HepG2 (cell line): Measurements from ENCODE around the gene GALC. TPM values are rescaled to one million over a fixed set of nuclear protein-coding genes. Genes with fewer than 3 reads are reported as not detected.

Experiments used
- ATAC-seq: fragments of 200-7000 bp; cut with Tn5 transposase; 3 replicates; pipeline ENCODE4 v1.9.1; 2020; ENCODE audit warnings: mild to moderate bottlenecking, moderate library complexity
- BruUV-seq: library from RNA; stranded (reverse); fragments of 400-500 nt; replicated peaks from 2 replicates; lab custom pipeline; 2021; lab: Mats Ljungman, UMichigan
- CTCF ChIA-PET: fragments of 300-600 bp; formaldehyde crosslinking; extraction: SDS; loops from one replicate; lab custom pipeline; 2021; ENCODE audit warnings: low total read pairs, inconsistent platforms, low intra/inter-chr PET ratio; lab: Yijun Ruan, JAX
- POLR2A ChIA-PET: fragments of 350-600 bp; sonication (Branson Sonifier 250); formaldehyde crosslinking; loops from one replicate; lab custom pipeline; 2020; ENCODE audit warnings: antibody characterized with exemption, inconsistent platforms; lab: Yijun Ruan, JAX
- DNase-seq: peaks from one replicate; pipeline ENCODE4 v3.0.0-alpha.2; 2015; ENCODE audit warnings: low spot score
- FAIRE-seq: peaks from 3 replicates; lab custom pipeline; 2011; peaks lifted over from hg19 to GRCh38; lab: Jason Lieb, UNC
- H2AFZ ChIP-seq: one replicate; pipeline ENCODE4 v1.6.1; 2011; ENCODE audit warnings: low read length, inconsistent platforms
- H3K27ac ChIP-seq: fragments of 300-600 bp; 3 replicates; pipeline ENCODE4 v1.8.0; 2011; ENCODE audit warnings: mixed run types, mild to moderate bottlenecking, mixed read lengths, low read length, inconsistent platforms; ENCODE audit not compliant: insufficient read depth; ENCODE audit errors: extremely low read length
- H3K27me3 ChIP-seq, 2 experiments: fragments of 200-600 bp in 1 of 2; 2 replicates in 1 of 2; 3 replicates in 1 of 2; pipeline versions ENCODE4 v1.6.0 to v1.8.0; 2011; ENCODE audit warnings: low read length in 2 of 2, mild to moderate bottlenecking in 2 of 2, moderate library complexity in 2 of 2, inconsistent platforms in 1 of 2; ENCODE audit not compliant: insufficient read depth in 2 of 2, control insufficient read depth in 1 of 2
- H3K36me3 ChIP-seq, 2 experiments: fragments of 200-600 bp in 1 of 2; replicated peaks in 1 of 2; 2 replicates in 1 of 2; 3 replicates in 1 of 2; pipeline versions ENCODE4 v1.5.1 to v1.8.0; 2011; ENCODE audit warnings: low read length in 2 of 2, inconsistent platforms in 1 of 2; ENCODE audit not compliant: insufficient read depth in 2 of 2, control insufficient read depth in 1 of 2
- H3K4me1 ChIP-seq: 2 replicates; pipeline ENCODE4 v1.5.1; 2012; ENCODE audit warnings: low read length, inconsistent platforms; ENCODE audit not compliant: insufficient read depth
- H3K4me2 ChIP-seq: 2 replicates; pipeline ENCODE4 v1.6.0; 2011; ENCODE audit warnings: low read depth, low read length, inconsistent platforms
- H3K4me3 ChIP-seq, 3 experiments: fragments of 200-600 bp in 1 of 3; sonication (generic), shearing (Covaris generic) in 1 of 3; replicated peaks in 1 of 3; 2 replicates each; pipeline ENCODE4 v1.5.1; 2011 to 2016; ENCODE audit warnings: low read length in 3 of 3, inconsistent platforms in 2 of 3, low read depth in 2 of 3, mild to moderate bottlenecking in 2 of 3, control low read depth in 1 of 3, mixed read lengths in 1 of 3; ENCODE audit not compliant: insufficient read depth in 1 of 3
- H3K79me2 ChIP-seq: one replicate; pipeline ENCODE4 v1.6.1; 2011; ENCODE audit warnings: low read length, inconsistent platforms; ENCODE audit not compliant: insufficient read depth
- H3K9ac ChIP-seq: 2 replicates; pipeline ENCODE4 v1.6.0; 2011; ENCODE audit warnings: mild to moderate bottlenecking, low read depth, low read length, inconsistent platforms; ENCODE audit not compliant: insufficient read depth
- H3K9me3 ChIP-seq: 2 replicates; pipeline ENCODE4 v1.5.1; 2012; ENCODE audit warnings: mild to moderate bottlenecking, low read length
- H4K20me1 ChIP-seq: 2 replicates; pipeline ENCODE4 v1.6.0; 2011; ENCODE audit warnings: inconsistent platforms, mild to moderate bottlenecking, low read length, moderate library complexity; ENCODE audit not compliant: insufficient read depth
- CENPT ChIP-seq: sonication (generic); formaldehyde crosslinking; IDR thresholded peaks from 2 replicates; pipeline ENCODE4 v1.8.0; 2022; ENCODE audit warnings: low read depth, mild to moderate bottlenecking, moderate library complexity, missing genetic modification reagents
- CHCHD3 ChIP-seq: sonication (generic); formaldehyde crosslinking; IDR thresholded peaks from 2 replicates; pipeline ENCODE4 v1.8.0; 2022; ENCODE audit warnings: mild to moderate bottlenecking, missing genetic modification reagents, moderate library complexity
- HCFC1 ChIP-seq: fragments of 150-350 bp; IDR thresholded peaks from 2 replicates; pipeline ENCODE4 v1.6.1; 2014; ENCODE audit warnings: low read depth, low read length
- HOXA3 ChIP-seq: sonication (generic); formaldehyde crosslinking; IDR thresholded peaks from 2 replicates; pipeline ENCODE4 v1.5.0; 2020; ENCODE audit warnings: missing genetic modification reagents
- MTF1 ChIP-seq: sonication (generic); formaldehyde crosslinking; IDR thresholded peaks from 2 replicates; pipeline ENCODE4 v1.5.0; 2020; ENCODE audit warnings: missing genetic modification reagents
- PAWR ChIP-seq: sonication (generic); formaldehyde crosslinking; IDR thresholded peaks from 2 replicates; pipeline ENCODE4 v1.4.0; 2020; ENCODE audit warnings: missing genetic modification reagents, mild to moderate bottlenecking, borderline replicate concordance
- PITX1 ChIP-seq: sonication (generic); formaldehyde crosslinking; IDR thresholded peaks from 2 replicates; pipeline ENCODE4 v1.5.1; 2020; ENCODE audit warnings: mild to moderate bottlenecking, missing genetic modification reagents
- RXRA ChIP-seq: sonication (generic); formaldehyde crosslinking; IDR thresholded peaks from 2 replicates; pipeline ENCODE4 v1.5.1; 2020; ENCODE audit warnings: missing genetic modification reagents
- SP140L ChIP-seq: sonication (generic); formaldehyde crosslinking; IDR thresholded peaks from 2 replicates; pipeline ENCODE4 v1.4.0; 2020; ENCODE audit warnings: missing genetic modification reagents, borderline replicate concordance
- SP2 ChIP-seq: sonication (generic); formaldehyde crosslinking; IDR thresholded peaks from 2 replicates; pipeline ENCODE4 v1.5.1; 2020; ENCODE audit warnings: mild to moderate bottlenecking, missing genetic modification reagents
- TEAD2 ChIP-seq: sonication (generic); formaldehyde crosslinking; IDR thresholded peaks from 2 replicates; pipeline ENCODE4 v1.9.0; 2021; ENCODE audit warnings: missing genetic modification reagents
- TMF1 ChIP-seq: sonication (generic); formaldehyde crosslinking; IDR thresholded peaks from 2 replicates; pipeline ENCODE4 v1.8.1; 2022; ENCODE audit warnings: low read depth, missing genetic modification reagents
- TOE1 ChIP-seq: sonication (generic); formaldehyde crosslinking; IDR thresholded peaks from 2 replicates; pipeline ENCODE4 v1.4.0; 2020; ENCODE audit warnings: mild to moderate bottlenecking, missing genetic modification reagents
- TP53 ChIP-seq: sonication (generic); formaldehyde crosslinking; conservative IDR thresholded peaks from 2 replicates; pipeline ENCODE4 v1.4.0; 2020; ENCODE audit warnings: missing genetic modification reagents
- YEATS2 ChIP-seq: sonication (generic); formaldehyde crosslinking; IDR thresholded peaks from 2 replicates; pipeline ENCODE4 v1.4.0; 2020; ENCODE audit warnings: missing genetic modification reagents, borderline replicate concordance
- ZBTB7B ChIP-seq: sonication (generic); formaldehyde crosslinking; IDR thresholded peaks from 2 replicates; pipeline ENCODE4 v1.4.0; 2020; ENCODE audit warnings: missing genetic modification reagents
- ZNF350 ChIP-seq: sonication (generic); formaldehyde crosslinking; IDR thresholded peaks from 2 replicates; pipeline ENCODE4 v1.4.0; 2020; ENCODE audit warnings: mild to moderate bottlenecking, low read depth, missing genetic modification reagents, borderline replicate concordance
- ZNF510 ChIP-seq: sonication (generic); formaldehyde crosslinking; IDR thresholded peaks from 2 replicates; pipeline ENCODE4 v1.4.0; 2020; ENCODE audit warnings: low read depth, mild to moderate bottlenecking, missing genetic modification reagents
- ZNF616 ChIP-seq: sonication (generic); formaldehyde crosslinking; IDR thresholded peaks from 2 replicates; pipeline ENCODE4 v1.5.0; 2020; ENCODE audit warnings: low read depth, mild to moderate bottlenecking, missing genetic modification reagents
- ZNF839 ChIP-seq: sonication (generic); formaldehyde crosslinking; IDR thresholded peaks from 2 replicates; pipeline ENCODE4 v1.4.0; 2020; ENCODE audit warnings: missing genetic modification reagents, mild to moderate bottlenecking, borderline replicate concordance
- ZSCAN9 ChIP-seq: IDR thresholded peaks from 2 replicates; pipeline ENCODE4 v1.6.1; 2016; ENCODE audit warnings: borderline replicate concordance
- whole genome bisulfite sequencing: methylation state at CpG from one replicate; pipeline ENCODE4 v1.1.6; 2017; ENCODE audit warnings: low lambda C conversion rate; 5-methylcytosine and 5-hydroxymethylcytosine counted together
- in situ Hi-C: cut with HindIII; loops from 2 replicates; pipeline ENCODE4 v1.10.0; 2017; ENCODE audit warnings: low pct_unique_long_range_greater_than_20kb; ENCODE audit not compliant: extremely low pct_ligation_motif_present
- intact Hi-C: fragments of 100-400 bp; cut with micrococcal nuclease; formaldehyde crosslinking; loops from one replicate; pipeline ENCODE4 v1.10.0; 2022; ENCODE audit not compliant: unreplicated experiment
- polyA plus RNA-seq, 8 experiments: library from polyadenylated mRNA; depleted of rRNA in 3 of 8; stranded (reverse) in 7 of 8; unstranded in 1 of 8; fragments of >200 nt; fragmentation: Illumina TruSeq in 4 of 8; extraction: Trizol in 4 of 8; gene quantifications; 2 replicates each; pipeline versions ENCODE4 v1.2.1 to v1.2.3, GENCODE V29; 2011 to 2016; ENCODE audit warnings: low read depth in 4 of 8, missing spikeins in 1 of 8, mixed read lengths in 1 of 8; ENCODE audit not compliant: insufficient read depth in 1 of 8
- total RNA-seq, 5 experiments: library from RNA; depleted of rRNA; stranded (reverse); fragments of >200 nt; fragmentation: Illumina TruSeq; extraction: Trizol; gene quantifications; 2 replicates each; pipeline ENCODE4 v1.2.3, GENCODE V29; 2016; ENCODE audit warnings: low read depth in 1 of 5
- TF ChIP-seq, protein P1 (sequence below): sonication (generic); formaldehyde crosslinking; IDR thresholded peaks from 2 replicates; pipeline ENCODE4 v1.5.1; 2020; ENCODE audit warnings: mild to moderate bottlenecking, missing genetic modification reagents
- TF ChIP-seq, protein P2 (sequence below): IDR thresholded peaks from 2 replicates; pipeline ENCODE4 v1.6.1; 2016; ENCODE audit warnings: low read depth, borderline replicate concordance

The GALC gene
- total and polyA plus RNA-seq, 2 of the 13 experiments (the other 11 are each of a cell fraction or from before 2014, with no cell fraction given) = not detected

DNA sequence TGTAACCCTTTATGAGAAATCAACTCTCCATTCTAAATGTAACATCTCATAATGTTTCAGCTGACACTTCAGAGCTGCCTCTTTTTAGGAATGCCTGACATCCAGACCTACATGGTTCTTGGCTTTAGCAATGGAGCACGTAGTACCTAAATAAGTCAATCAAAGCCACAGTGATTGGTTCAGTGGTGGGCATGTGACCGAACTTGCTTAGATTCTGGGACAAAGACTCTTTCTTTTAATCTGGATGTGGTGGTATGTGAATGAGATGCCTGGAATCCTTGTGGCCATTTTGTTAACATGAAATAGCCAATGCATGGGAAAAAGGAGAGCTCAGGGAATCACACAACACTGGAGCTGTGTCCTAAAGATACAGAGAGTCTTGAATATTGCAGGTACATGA is 23.8 kb upstream of the GALC start (continued):
- TF ChIP-seq ZNF350 (no peak), SP2 (no peak), HOXA3 (no peak), CHCHD3 (no peak), MTF1 (no peak)
- TF ChIP-seq, all 625 proteins: peak for 0

DNA sequence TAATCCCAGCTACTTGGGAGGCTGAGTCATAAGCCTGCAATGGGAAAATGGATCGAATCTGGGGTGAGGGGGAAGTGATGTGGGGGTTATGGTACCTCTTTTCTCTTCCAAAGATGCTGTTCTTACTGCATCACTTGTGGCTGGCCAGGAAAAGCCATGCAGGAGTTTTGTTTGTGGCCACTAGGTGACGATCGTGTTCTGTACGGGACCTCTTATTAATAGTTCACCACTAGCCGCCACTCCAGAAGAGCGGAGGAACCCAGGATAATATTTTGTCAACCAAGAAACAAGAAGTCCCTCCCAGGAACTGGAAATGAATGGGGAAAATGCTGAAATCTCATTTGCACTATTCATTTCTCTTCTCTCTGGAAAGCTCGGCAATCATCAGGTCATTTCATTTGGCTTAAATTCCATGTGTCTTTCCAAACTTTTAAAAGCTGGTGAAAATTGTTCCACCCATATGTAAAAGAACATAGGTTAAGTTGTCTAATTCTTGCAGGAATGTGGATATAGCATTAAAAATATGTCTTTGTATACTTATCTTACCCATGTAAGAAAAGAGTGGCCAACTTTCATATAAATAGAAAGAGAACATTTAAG is 20.9 kb upstream of the GALC start:
- H3K27ac ChIP-seq = no peak overlapping the region
- no peak overlapping the region for H2AFZ ChIP-seq
- H3K4me2 ChIP-seq = no peak overlapping the region
- no TSS peak for BruUV-seq
- ChIA-PET POLR2A (no interaction called here), CTCF (interaction anchor here (1.2 to 3.1 kb wide), 5 partner anchors 69 to 367 kb away, joined by 3 to 33 read pairs (median 4); no protein-coding TSS in a partner anchor)
- peak; percentile 66 for DNase-seq
- intact Hi-C loops (loop anchor here (1.0 to 10.0 kb wide), 5 partner anchors 69 to 220 kb away; no protein-coding TSS in a partner anchor), in situ Hi-C loops (loop anchor here (5.0 to 25.0 kb wide), 3 partner anchors 153 to 373 kb away; partner anchors contain the start of gene SPATA7)
- no peak overlapping the region for H3K4me3 ChIP-seq
- no peaks in the 10 kb centered on the region for H3K9me3 ChIP-seq
- WGBS = 34% methylated on average over 4 of the region's 7 CpGs
- H3K27me3 ChIP-seq = no peaks in the 10 kb centered on the region
- H3K36me3 ChIP-seq = no peaks in the 10 kb centered on the region
- no peak overlapping the region for H3K9ac ChIP-seq
- H4K20me1 ChIP-seq = no peaks in the 10 kb centered on the region
- ATAC-seq = peak; percentile 99
- H3K79me2 ChIP-seq = no peaks in the 10 kb centered on the region
- FAIRE-seq = peak; percentile 90
- H3K4me1 ChIP-seq = peaks cover 12% of the 10 kb centered on the region; the same call in 1 of the 2 replicates
- TF ChIP-seq TOE1 (CRISPR knock-in tag) (no peak), YEATS2 (CRISPR knock-in tag) (peak; percentile 32; the same call in 1 of the 2 replicates), SP140L (CRISPR knock-in tag) (no peak), TP53 (CRISPR knock-in tag) (no peak), TMF1 (no peak), ZNF839 (CRISPR knock-in tag) (no peak), RXRA (CRISPR knock-in tag) (no peak), TEAD2 (no peak), HCFC1 (no peak), ZBTB7B (CRISPR knock-in tag) (no peak), CENPT (CRISPR knock-in tag) (no peak), ZSCAN9 (CRISPR knock-in tag) (no peak), PAWR (CRISPR knock-in tag) (no peak), PITX1 (0 out of 2 replicates have a peak, but pooled peaks have one; percentile 29), ZNF510 (CRISPR knock-in tag) (no peak), ZNF616 (no peak)
- TF ChIP-seq, protein P1, sequence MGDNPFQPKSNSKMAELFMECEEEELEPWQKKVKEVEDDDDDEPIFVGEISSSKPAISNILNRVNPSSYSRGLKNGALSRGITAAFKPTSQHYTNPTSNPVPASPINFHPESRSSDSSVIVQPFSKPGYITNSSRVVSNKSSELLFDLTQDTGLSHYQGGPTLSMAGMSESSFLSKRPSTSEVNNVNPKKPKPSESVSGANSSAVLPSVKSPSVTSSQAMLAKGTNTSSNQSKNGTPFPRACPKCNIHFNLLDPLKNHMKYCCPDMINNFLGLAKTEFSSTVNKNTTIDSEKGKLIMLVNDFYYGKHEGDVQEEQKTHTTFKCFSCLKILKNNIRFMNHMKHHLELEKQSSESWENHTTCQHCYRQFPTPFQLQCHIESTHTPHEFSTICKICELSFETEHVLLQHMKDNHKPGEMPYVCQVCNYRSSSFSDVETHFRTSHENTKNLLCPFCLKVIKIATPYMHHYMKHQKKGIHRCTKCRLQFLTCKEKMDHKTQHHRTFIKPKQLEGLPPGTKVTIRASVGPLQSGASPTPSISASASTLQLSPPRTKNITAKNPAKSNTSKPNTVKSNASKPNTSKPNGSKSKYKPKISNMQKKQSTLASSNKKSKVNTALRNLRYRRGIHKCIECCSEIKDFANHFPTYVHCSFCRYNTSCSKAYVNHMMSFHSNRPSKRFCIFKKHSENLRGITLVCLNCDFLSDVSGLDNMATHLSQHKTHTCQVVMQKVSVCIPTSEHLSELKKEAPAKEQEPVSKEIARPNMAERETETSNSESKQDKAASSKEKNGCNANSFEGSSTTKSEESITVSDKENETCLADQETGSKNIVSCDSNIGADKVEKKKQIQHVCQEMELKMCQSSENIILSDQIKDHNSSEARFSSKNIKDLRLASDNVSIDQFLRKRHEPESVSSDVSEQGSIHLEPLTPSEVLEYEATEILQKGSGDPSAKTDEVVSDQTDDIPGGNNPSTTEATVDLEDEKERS (CRISPR knock-in tag) = 0 out of 2 replicates have a peak, but pooled peaks have one; percentile 23
- TF ChIP-seq, protein P2, sequence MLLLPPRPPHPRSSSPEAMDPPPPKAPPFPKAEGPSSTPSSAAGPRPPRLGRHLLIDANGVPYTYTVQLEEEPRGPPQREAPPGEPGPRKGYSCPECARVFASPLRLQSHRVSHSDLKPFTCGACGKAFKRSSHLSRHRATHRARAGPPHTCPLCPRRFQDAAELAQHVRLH (CRISPR knock-in tag) = no peak
